Endodermal cell (in vitro differentiated cells): Measurements from ENCODE around the gene ANKMY1. TPM values are rescaled to one million over a fixed set of nuclear protein-coding genes. Genes with fewer than 3 reads are reported as not detected.

ENCODE experiments used
- DNase-seq: peaks from one replicate; pipeline ENCODE4 v3.0.0-alpha.2; 2017
- H3K27ac ChIP-seq: 2 replicates; pipeline ENCODE4 v1.5.1; 2013; ENCODE audit warnings: mild to moderate bottlenecking, low read depth, low read length, moderate library complexity
- H3K27me3 ChIP-seq: 2 replicates; pipeline ENCODE4 v1.6.1; 2013; ENCODE audit warnings: mild to moderate bottlenecking, low read length, moderate library complexity; ENCODE audit not compliant: insufficient read depth, control insufficient read depth, poor library complexity, severe bottlenecking
- H3K36me3 ChIP-seq: 2 replicates; pipeline ENCODE4 v1.7.0; 2013; ENCODE audit warnings: mild to moderate bottlenecking, low read length, moderate library complexity; ENCODE audit not compliant: control insufficient read depth, insufficient read depth
- H3K4me1 ChIP-seq: one replicate; pipeline ENCODE4 v1.7.0; 2013; ENCODE audit warnings: low read length; ENCODE audit not compliant: control insufficient read depth, insufficient read depth
- H3K4me3 ChIP-seq: 2 replicates; pipeline ENCODE4 v1.5.1; 2013; ENCODE audit warnings: mild to moderate bottlenecking, low read length, moderate library complexity
- H3K9ac ChIP-seq: 2 replicates; pipeline ENCODE4 v1.6.1; 2013; ENCODE audit warnings: mild to moderate bottlenecking, low read length, moderate library complexity; ENCODE audit not compliant: poor library complexity, severe bottlenecking; ENCODE audit errors: extremely low read depth
- H3K9me3 ChIP-seq: 2 replicates; pipeline ENCODE4 v1.6.1; 2013; ENCODE audit warnings: mild to moderate bottlenecking, low read length, moderate library complexity; ENCODE audit not compliant: control insufficient read depth
- H3K27ac Mint-ChIP-seq: 2 replicates; pipeline ENCODE4 v1.8.0; 2020; ENCODE audit warnings: mixed read lengths
- H3K27me3 Mint-ChIP-seq: 2 replicates; pipeline ENCODE4 v1.8.0; 2021; ENCODE audit warnings: mild to moderate bottlenecking, mixed read lengths; ENCODE audit not compliant: insufficient read depth
- H3K36me3 Mint-ChIP-seq: 2 replicates; pipeline ENCODE4 v1.8.0; 2020; ENCODE audit warnings: low read depth, mixed read lengths
- H3K4me1 Mint-ChIP-seq: 2 replicates; pipeline ENCODE4 v1.8.0; 2020; ENCODE audit warnings: mixed read lengths
- H3K4me3 Mint-ChIP-seq: 2 replicates; pipeline ENCODE4 v1.8.0; 2020; ENCODE audit warnings: mild to moderate bottlenecking, moderate library complexity, mixed read lengths
- H3K9me3 Mint-ChIP-seq: 2 replicates; pipeline ENCODE4 v1.8.0; 2020; ENCODE audit warnings: mild to moderate bottlenecking, mixed read lengths
- CTCF ChIP-seq: fragments of 200-600 bp; sonication (generic); conservative IDR thresholded peaks from 2 replicates; pipeline ENCODE4 v1.5.0; 2021; ENCODE audit warnings: antibody characterized with exemption, mild to moderate bottlenecking
- WGBS, 2 experiments: methylation state at CpG; one replicate each; pipeline versions ENCODE4 v1.1.5 to v1.1.7; 2013; ENCODE audit warnings: missing lambda C conversion rate in 2 of 2, mixed read lengths in 1 of 2; ENCODE audit not compliant: insufficient coverage in 1 of 2, insufficient read length in 1 of 2; 5-methylcytosine and 5-hydroxymethylcytosine counted together
- total RNA-seq, 2 donors: library from RNA; stranded (reverse); fragmentation: NEBNext Ultra II Directional in 1 of 2; extraction: Animal tissue kit (Norgen Biotek cat#: 25700) in 1 of 2; gene quantifications; 2 replicates in 1 of 2; 3 replicates in 1 of 2; pipeline ENCODE4 v1.2.1, GENCODE V29; 2021

The ANKMY1 gene
- total RNA-seq, 2 donors from 2014 or later, result 7.4 to 13.3 TPM

- Histone ChIP-seq H3K27ac (no peak overlapping the region), H3K9ac (peak overlapping the region; percentile 30), H3K9me3 (no peaks in the 10 kb centered on the region), H3K27me3 (no peaks in the 10 kb centered on the region), H3K4me3 (peak overlapping the region; percentile 93), H3K4me1 (peaks cover 9% of the 10 kb centered on the region), H3K36me3 (peaks cover 27% of the 10 kb centered on the region)
- Mint-ChIP-seq H3K36me3 (peaks cover 27% of the 10 kb centered on the region), H3K9me3 (no peaks in the 10 kb centered on the region), H3K4me1 (peaks cover 23% of the 10 kb centered on the region), H3K4me3 (peak overlapping the region; percentile 93), H3K27me3 (no peaks in the 10 kb centered on the region), H3K27ac (no peak overlapping the region)
- no peak for DNase-seq
- TF ChIP-seq CTCF, result no peak
- WGBS, 2 experiments, result 91 to 94% methylated on average over 7 to 10 of the region's 10 CpGs
Measured at GRCh38 chr2:240588006-240588655, 30.3 kb upstream of the ANKMY1 start.

DNA sequence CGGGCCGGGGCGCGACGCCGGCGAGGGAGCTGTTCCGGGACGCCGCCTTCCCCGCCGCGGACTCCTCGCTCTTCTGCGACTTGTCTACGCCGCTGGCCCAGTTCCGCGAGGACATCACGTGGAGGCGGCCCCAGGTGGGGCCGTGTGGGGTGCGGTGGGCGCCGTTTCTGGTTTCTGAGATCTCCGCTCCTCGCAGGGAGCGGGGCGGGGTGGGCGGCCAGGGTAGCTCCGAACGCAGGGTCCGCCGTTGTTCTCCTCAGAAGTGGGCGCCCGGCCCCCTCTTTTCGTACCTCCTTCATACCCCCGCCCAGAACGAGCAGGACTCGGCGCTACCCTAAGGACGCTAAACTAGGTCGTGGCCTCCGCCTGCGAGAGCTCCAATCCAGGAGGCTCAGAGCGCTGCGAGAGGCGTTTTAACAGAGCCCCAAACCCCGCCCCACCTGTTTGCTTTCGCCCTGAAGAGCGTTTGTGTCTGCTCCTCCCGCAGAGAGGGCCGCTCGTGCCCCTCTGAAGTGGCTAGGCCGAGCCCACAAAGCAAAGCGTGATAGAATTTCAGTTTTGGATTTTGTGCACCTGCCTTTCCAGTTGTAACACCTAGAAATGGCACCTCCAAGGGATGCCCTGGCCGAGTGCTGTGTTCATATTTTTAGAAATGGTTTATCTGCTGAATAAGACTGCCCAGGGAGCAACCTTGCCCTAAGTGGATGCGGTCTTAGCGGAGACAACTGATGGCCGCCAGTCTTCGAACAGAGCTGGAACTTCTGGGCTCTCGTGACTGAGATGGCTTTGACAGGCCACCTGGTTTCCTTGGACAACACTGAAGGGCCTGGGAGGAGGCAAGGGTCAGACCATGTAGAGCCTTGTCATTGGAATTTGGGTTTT lies 29.4 kb upstream of the ANKMY1 start:
- peak overlapping the region; percentile 93 for H3K4me3 ChIP-seq
- 4 to 11% methylated on average over 20 to 62 of the region's 62 CpGs for WGBS, 2 experiments

More for the DNA sequence above, 29.4 kb upstream of the ANKMY1 start:
- H3K36me3 ChIP-seq, result peaks cover 29% of the 10 kb centered on the region
- H3K9me3 ChIP-seq, result no peaks in the 10 kb centered on the region
- Mint-ChIP-seq H3K36me3 (peaks cover 23% of the 10 kb centered on the region), H3K9me3 (no peaks in the 10 kb centered on the region), H3K4me1 (peaks cover 23% of the 10 kb centered on the region), H3K4me3 (peak overlapping the region; percentile 93), H3K27ac (peak overlapping the region; percentile 88), H3K27me3 (no peaks in the 10 kb centered on the region)
- DNase-seq, result peak; percentile 78
- no peaks in the 10 kb centered on the region for H3K27me3 ChIP-seq
- no peak overlapping the region for H3K27ac ChIP-seq
- H3K4me1 ChIP-seq, result peaks cover 9% of the 10 kb centered on the region
- H3K9ac ChIP-seq, result peak overlapping the region; percentile 30
- no peak for TF ChIP-seq CTCF
